Kidney glomerular epithelial cell (primary cell): ENCODE data around the gene SELENOI.
"Not testable (repeated sequence)": the region's sequence is repeated elsewhere in the genome, so short reads cannot be mapped to it uniquely, and the experiment has no call there.

ENCODE experiments used
- DNase-seq: peaks from one replicate; lab custom pipeline; 2025; lab: John Stamatoyannopoulos, UW

The SELENOI gene

DNA sequence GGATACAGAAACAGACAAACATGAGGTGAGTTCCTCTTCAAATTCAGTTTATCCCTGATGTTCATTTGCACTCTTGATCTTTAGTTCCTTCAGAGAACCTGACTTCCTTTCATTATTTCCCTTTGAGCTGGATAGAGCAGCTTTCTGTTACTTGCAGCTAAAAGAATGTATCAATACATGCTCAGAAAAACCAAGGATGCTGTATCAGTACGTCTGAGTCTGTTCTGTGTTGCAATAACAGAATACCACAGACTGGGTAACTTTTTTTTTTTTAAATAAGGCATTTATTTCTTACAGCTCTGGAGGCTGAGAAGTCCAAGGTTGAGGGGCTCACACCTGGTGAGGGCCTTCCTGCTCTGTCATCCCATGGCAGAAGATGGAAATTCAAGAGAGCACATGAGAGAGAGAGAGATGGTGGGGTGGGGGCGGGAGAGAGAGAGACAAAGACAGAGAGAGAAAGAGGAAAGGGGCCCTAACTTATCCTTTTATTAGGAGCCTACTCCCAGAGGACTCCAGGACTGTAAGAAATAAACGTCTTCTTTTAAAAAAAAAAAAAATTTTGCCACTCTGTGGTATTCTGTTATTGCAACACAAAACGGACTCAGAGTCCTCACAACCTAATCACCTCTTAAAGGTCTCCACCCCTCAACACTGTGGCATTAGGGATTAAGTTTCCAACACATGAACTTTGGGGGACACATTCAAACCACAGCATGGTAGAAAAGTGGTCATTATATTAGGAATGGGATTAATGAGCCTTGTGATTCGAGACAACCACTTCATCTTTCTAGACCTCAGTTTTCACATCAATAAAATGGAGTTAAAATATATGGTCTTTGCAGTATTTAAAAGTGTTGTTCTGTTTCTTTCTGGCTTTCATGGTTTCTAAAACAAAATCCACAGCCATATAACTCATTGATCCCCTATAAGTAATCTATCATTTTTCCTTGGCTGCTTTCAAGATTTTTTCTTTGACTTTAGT lies 18.4 kb upstream of the SELENOI start:
- no peak for DNase-seq

- DNase-seq: not testable (repeated sequence)
Measured at GRCh38 chr2:26329083-26329482, 16.9 kb upstream of the SELENOI start.

DNA sequence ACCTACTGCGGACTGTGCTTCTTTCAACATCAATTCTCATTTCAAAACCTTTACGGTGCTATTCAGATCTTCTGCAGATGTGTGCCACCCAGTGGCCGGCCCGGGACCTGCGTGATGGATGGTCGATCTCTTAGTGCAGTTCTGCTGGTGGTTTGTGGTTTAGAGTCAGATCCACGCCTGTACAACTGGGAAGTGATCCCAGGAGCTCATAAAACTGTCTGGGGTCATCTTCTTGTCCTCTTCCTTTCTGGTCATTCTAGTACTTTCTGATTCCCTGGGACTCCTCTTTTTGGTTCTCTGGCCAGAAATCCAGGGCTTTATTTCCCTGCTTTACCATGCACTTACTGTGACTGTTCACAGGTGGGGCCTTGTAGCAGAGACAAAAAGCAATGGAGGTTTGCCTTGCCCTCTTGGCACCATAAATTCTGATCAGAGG lies 15.8 kb upstream of the SELENOI start:
- peak; percentile 67 for DNase-seq

- DNase-seq: no peak
Measured at GRCh38 chr2:26330604-26331003, 15.3 kb upstream of the SELENOI start.

GRCh38 chr2:26331321-26331720 lies 14.6 kb upstream of the SELENOI start:
- not testable (repeated sequence) for DNase-seq

GRCh38 chr2:26333293-26333692 lies 12.7 kb upstream of the SELENOI start:
- DNase-seq: no peak

GRCh38 chr2:26335231-26335630 lies 10.7 kb upstream of the SELENOI start:
- no peak for DNase-seq

- no peak for DNase-seq
Measured at GRCh38 chr2:26336719-26337118, 9.2 kb upstream of the SELENOI start.

GRCh38 chr2:26337298-26337697 lies 8.6 kb upstream of the SELENOI start:
- no peak for DNase-seq

DNA sequence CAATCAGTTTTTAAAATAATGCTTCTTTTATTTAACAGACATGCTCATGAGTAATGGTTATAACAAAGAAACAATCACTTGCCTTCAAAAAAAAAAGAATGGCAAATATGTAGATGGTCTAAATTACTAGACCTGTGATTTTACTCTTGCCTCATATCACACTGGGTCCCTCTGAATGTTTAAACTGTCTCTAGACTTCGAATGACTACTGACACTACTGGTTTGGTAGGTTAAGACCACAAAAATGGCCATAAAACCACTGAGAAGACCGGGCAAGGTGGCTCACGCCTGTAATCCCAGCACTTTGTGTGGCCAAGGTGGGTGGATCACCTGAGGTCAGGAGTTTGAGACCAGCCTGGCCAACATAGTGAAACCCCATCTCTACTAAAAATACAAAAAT lies 5.1 kb upstream of the SELENOI start:
- no peak for DNase-seq

DNA sequence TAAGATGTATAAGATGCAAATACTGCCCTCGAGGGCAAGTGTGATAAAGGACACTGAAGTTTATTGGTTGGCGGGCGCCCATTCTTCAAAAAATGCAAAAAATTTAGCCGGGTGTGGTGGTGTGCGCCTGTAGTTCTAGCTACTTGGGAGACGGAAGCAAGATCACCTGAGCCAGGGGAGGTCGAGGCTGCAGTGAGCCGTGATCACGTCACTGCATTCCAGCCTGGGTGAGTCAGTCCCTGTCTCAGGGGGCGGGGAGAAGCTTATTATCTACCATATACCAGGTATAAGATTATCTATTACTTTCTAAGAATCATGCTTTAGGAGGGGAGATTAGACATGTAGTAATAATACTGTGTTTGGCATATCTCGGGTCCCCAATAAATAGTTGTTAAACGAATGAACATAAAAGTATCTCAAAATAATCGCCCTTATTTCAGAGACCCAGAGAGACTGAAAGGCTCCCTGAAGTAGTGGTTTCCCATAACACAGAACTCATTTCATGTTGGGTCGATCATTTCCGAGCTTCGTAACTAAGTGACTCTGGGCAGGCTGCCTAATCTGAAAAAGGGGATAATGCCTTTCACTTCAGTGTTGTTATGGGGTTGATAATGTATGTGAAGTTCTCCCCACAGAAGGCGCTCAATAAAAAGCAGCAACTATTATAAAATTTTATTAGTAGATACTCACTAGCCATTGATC lies 1.2 kb upstream of the SELENOI start:
- peak; percentile 33 for DNase-seq

- DNase-seq: no peak
Measured at GRCh38 chr2:26345283-26345544, 729 bp upstream of the SELENOI start.

DNA sequence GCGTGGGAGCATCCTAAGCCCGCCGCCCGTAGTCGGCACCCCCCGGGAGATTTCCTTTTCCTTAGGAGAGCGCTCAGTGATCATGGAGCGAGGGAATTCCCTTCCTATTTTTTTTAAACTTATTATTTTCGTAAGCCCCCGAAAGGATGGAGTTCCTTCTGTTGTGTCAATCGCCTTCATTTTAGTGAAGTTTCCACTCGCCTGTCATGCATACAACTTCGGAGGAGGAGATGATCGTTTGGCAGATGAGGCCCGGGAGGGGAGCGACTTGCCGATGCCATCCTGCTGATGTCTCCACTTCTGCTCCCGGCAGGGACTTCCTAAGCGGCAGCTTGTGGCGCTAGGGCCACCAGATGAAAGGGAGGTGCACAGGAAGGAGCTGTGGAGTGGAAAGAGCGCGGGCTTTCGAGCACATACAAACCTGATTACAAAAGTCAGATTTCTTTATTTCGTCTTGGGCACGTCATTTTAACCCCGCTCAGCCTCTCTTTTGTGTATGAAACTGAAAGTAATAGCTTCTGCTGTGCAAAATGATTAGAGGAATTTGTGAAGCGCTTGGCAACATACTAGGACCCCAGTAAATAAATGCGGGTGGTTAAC lies 611 bp downstream of the SELENOI start, which contains the start of gene ADGRF3:
ADGRF3 (minus strand) TSS at position 336 of the 600 bp plus-strand sequence. CDS start 555 bp downstream, outside the sequence.
- peak; percentile 48 for DNase-seq

- no peak for DNase-seq
Measured at GRCh38 chr2:26347286-26347865, 1.4 kb downstream of the SELENOI start.

GRCh38 chr2:26349690-26350089 lies 3.7 kb downstream of the SELENOI start:
- no peak for DNase-seq

- no peak for DNase-seq
Measured at GRCh38 chr2:26351375-26352090, 5.6 kb downstream of the SELENOI start.

GRCh38 chr2:26352892-26353291 lies 6.9 kb downstream of the SELENOI start:
- peak; percentile 42 for DNase-seq

GRCh38 chr2:26354469-26354868 lies 8.5 kb downstream of the SELENOI start:
- DNase-seq: not testable (repeated sequence)

GRCh38 chr2:26355038-26355995 lies 9.4 kb downstream of the SELENOI start:
- peak; percentile 79 for DNase-seq

- no peak for DNase-seq
Measured at GRCh38 chr2:26356111-26356510, 10.2 kb downstream of the SELENOI start.
